Vagina (tissue), 2 donors: Measurements from ENCODE around the gene TCEAL3. TPM values are rescaled to one million over a fixed set of nuclear protein-coding genes. Genes with fewer than 3 reads are reported as not detected.

Source experiments
- DNase-seq, 2 donors: peaks; one replicate each; pipeline ENCODE4 v3.0.0-alpha.2; 2017; ENCODE audit errors: extremely low spot score in 2 of 2
- H3K27ac ChIP-seq: fragments of 200-600 bp; sonication (generic); one replicate; pipeline ENCODE4 v1.5.1; 2019
- H3K27me3 ChIP-seq: fragments of 200-600 bp; sonication (generic); one replicate; pipeline ENCODE4 v1.5.1; 2019
- H3K36me3 ChIP-seq, 2 donors: fragments of 200-600 bp; sonication (generic); one replicate each; pipeline ENCODE4 v1.5.1; 2017 to 2019
- H3K4me1 ChIP-seq: fragments of 200-600 bp; sonication (generic); one replicate; pipeline ENCODE4 v1.5.1; 2019
- H3K4me3 ChIP-seq, 2 donors: fragments of 200-600 bp; sonication (generic); 1 replicate in 1 of 2; 2 replicates in 1 of 2; pipeline ENCODE4 v1.5.1; 2016 to 2019
- H3K9me3 ChIP-seq: fragments of 200-600 bp; sonication (generic); one replicate; pipeline ENCODE4 v1.5.1; 2019
- POLR2A ChIP-seq, 2 donors: fragments of 450-650 bp; IDR thresholded peaks; one replicate each; pipeline ENCODE4 v1.6.1; 2017; ENCODE audit warnings: antibody characterized with exemption in 2 of 2, mild to moderate bottlenecking in 2 of 2, moderate library complexity in 2 of 2
- POLR2AphosphoS5 ChIP-seq, 2 donors: sonication (generic); formaldehyde crosslinking; IDR thresholded peaks; one replicate each; pipeline ENCODE4 v1.9.0; 2017; ENCODE audit warnings: antibody characterized with exemption in 2 of 2, mild to moderate bottlenecking in 2 of 2, low read depth in 1 of 2; ENCODE audit not compliant: insufficient read depth in 1 of 2
- intact Hi-C: fragments of 100-400 bp; cut with DNase I; formaldehyde crosslinking; loops from one replicate; pipeline ENCODE4 v1.15.1; 2023
- total RNA-seq: library from RNA; depleted of rRNA; stranded (reverse); fragments of >200 nt; gene quantifications from one replicate; pipeline ENCODE4 v1.2.3, GENCODE V29; 2016
- TF ChIP-seq, protein P1 (sequence below), 3 experiments: fragments of 450-650 bp in 2 of 3; fragments of 200-600 bp in 1 of 3; sonication (generic) in 1 of 3; IDR thresholded peaks; one replicate each; pipeline ENCODE4 v1.5.1; 2017 to 2019; ENCODE audit warnings: antibody characterized with exemption in 3 of 3, mild to moderate bottlenecking in 2 of 3, moderate library complexity in 2 of 3

The TCEAL3 gene
- total RNA-seq, 1 donor from 2014 or later = 32.7 TPM

DNA sequence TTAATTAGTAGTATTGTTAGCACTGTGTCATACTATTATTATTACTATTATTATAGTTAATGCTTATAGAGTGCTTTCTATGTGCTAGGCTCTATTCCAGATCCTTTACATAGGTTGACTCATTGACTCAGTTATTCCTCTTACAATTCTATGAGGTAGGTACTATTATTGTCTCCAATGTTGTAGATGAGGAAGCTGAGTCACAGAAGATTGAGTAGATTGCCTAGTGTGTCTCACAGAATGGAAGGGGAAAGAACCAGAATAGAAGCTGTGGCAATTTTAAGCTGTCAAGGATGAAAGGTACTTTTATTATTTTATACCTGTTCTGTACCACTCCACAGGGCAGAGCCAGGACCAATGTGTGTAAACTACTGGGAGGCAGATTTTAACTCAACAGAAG lies 19.1 kb downstream of the TCEAL3 start:
- Histone ChIP-seq H3K4me3 (no peak overlapping the region), H3K27me3 (no peaks in the 10 kb centered on the region), H3K4me1 (peaks cover 12% of the 10 kb centered on the region), H3K27ac (peak overlapping the region; percentile 98), H3K9me3 (no peaks in the 10 kb centered on the region), H3K36me3 (no peaks in the 10 kb centered on the region)
- intact Hi-C loops = loop anchor here (5.0 kb wide), 1 partner anchor 90 kb away; no protein-coding TSS in a partner anchor
- DNase-seq = no peak
- TF ChIP-seq, protein P1, sequence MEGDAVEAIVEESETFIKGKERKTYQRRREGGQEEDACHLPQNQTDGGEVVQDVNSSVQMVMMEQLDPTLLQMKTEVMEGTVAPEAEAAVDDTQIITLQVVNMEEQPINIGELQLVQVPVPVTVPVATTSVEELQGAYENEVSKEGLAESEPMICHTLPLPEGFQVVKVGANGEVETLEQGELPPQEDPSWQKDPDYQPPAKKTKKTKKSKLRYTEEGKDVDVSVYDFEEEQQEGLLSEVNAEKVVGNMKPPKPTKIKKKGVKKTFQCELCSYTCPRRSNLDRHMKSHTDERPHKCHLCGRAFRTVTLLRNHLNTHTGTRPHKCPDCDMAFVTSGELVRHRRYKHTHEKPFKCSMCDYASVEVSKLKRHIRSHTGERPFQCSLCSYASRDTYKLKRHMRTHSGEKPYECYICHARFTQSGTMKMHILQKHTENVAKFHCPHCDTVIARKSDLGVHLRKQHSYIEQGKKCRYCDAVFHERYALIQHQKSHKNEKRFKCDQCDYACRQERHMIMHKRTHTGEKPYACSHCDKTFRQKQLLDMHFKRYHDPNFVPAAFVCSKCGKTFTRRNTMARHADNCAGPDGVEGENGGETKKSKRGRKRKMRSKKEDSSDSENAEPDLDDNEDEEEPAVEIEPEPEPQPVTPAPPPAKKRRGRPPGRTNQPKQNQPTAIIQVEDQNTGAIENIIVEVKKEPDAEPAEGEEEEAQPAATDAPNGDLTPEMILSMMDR (IDR thresholded peaks at IDR 0.05) = no peak
- no peak for TF ChIP-seq POLR2A (IDR thresholded peaks at IDR 0.05)
- no peak for TF ChIP-seq POLR2AphosphoS5 (IDR thresholded peaks at IDR 0.05; ENCODE audit: insufficient read depth in 1 of 2, low read depth in 1 of 2)

DNA sequence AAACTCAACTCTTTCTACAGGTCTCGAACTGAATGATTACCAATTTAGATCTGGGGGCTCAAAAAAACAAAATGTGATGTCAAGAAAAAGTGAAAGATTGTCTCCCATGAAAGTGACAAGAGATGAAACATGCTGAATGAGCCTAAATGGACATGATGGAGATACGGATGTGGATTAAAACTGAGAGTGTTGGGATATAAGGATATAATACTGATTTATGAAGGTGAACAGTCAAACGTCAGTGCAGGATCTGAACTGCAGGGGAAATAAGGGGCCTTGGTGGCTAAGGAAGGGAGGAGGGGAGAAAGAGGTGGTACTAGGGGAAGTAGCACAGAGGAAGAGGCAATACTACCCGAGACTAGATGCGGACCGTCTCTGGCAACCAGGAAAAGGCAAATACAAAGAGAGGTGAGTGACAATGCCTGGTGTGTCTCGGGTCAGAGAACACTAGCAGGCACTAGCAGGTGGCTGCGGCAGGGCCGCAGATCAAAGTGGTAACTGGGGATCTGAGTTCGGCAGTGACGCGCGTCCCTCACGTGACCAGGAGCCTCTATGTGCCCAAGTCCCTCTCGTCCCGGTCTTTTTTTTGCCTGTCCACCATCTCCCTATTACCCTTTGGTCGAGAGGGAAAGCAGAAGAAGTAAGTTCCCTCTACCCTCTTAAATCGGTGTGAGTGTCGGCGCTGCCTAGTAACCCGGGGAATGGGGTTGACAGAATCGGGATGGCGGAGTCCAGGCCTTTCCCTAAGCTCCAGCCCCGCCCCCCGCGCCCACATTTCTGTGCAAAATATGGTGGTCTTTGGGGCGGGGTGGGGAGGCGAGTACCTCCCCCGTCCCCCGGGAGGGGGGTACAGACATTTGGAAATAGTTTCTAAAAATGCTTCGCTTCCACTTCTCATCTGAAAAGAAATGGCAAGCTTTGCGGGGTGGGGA lies 20.9 kb downstream of the TCEAL3 start, which contains the start of gene TCEAL1:
TSS of gene TCEAL1 (plus strand) at position 590 of the 932 bp plus-strand sequence. CDS start 942 bp downstream, outside the sequence.
- no peaks in the 10 kb centered on the region for H3K27me3 ChIP-seq
- no peaks in the 10 kb centered on the region for H3K36me3 ChIP-seq
- intact Hi-C loops = loop anchor here (5.0 kb wide), 1 partner anchor 91 kb away; no protein-coding TSS in a partner anchor
- peaks cover 12% of the 10 kb centered on the region for H3K4me1 ChIP-seq
- no peaks in the 10 kb centered on the region for H3K9me3 ChIP-seq
- DNase-seq = no peak
- peak within 1 kb of the TSS; percentile 59 to 69 for H3K4me3 ChIP-seq
- H3K27ac ChIP-seq = peak within 1 kb of the TSS; percentile 98
- TF ChIP-seq, protein P1 (IDR thresholded peaks at IDR 0.05) = no peak
- TF ChIP-seq POLR2AphosphoS5 (IDR thresholded peaks at IDR 0.05; ENCODE audit: insufficient read depth in 1 of 2, low read depth in 1 of 2) = peak in 1 of 2 donors; percentile 28
- peak in 1 of 2 donors; percentile 47 for TF ChIP-seq POLR2A (IDR thresholded peaks at IDR 0.05)

DNA sequence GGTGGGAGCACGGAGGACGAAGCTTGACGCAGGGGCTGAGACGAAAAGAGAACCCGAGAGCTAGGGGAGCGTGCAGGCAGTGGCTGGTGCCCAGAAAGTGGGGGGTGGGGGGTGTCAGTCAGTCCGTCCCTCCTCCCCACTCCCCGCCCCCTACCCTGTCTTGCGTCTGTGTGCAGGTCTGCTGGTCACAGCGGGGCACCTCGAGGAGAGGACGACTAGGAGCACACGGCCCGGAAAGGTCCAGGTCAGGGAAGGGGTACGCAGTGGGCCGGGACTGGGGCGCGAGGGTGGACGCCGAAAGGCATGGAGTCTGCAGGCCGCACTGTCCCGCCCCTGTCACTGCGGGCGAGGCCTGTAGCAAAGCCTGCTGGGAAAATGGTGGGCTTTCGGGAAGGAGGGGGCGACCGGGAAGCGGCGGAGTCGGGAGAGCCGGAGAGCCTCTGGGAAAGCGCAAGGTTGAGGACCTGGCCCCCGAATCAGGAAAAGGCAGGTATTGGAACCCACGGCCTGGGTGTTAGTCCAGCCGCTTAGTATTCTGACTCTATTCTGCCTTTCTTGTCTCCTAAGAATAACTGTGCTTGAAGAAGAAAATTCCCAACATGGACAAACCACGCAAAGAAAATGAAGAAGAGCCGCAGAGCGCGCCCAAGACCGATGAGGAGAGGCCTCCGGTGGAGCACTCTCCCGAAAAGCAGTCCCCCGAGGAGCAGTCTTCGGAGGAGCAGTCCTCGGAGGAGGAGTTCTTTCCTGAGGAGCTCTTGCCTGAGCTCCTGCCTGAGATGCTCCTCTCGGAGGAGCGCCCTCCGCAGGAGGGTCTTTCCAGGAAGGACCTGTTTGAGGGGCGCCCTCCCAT lies 21.8 kb downstream of the TCEAL3 start:
- H3K27me3 ChIP-seq = no peaks in the 10 kb centered on the region
- peak overlapping the region; percentile 59 to 69 for H3K4me3 ChIP-seq
- peaks cover 12% of the 10 kb centered on the region for H3K4me1 ChIP-seq
- TF ChIP-seq, protein P1 (IDR thresholded peaks at IDR 0.05) = no peak
- TF ChIP-seq POLR2AphosphoS5 (IDR thresholded peaks at IDR 0.05; ENCODE audit: insufficient read depth in 1 of 2, low read depth in 1 of 2) (peak in 1 of 2 donors; percentile 65), POLR2A (IDR thresholded peaks at IDR 0.05) (peak in 1 of 2 donors; percentile 14)
- intact Hi-C loops = loop anchor here (5.0 kb wide), 1 partner anchor 92 kb away; no protein-coding TSS in a partner anchor
- H3K9me3 ChIP-seq = no peaks in the 10 kb centered on the region
- no peak for DNase-seq
- peak overlapping the region; percentile 98 for H3K27ac ChIP-seq
- no peaks in the 10 kb centered on the region for H3K36me3 ChIP-seq

DNA sequence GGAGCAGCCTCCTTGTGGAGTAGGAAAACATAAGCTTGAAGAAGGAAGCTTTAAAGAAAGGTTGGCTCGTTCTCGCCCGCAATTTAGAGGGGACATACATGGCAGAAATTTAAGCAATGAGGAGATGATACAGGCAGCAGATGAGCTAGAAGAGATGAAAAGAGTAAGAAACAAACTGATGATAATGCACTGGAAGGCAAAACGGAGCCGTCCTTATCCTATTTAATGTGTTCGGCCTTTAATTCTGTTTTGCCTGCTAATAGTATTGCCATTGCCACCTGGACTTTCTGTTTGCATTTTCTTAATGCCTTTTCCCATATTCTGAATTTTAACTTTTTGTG lies 22.4 kb downstream of the TCEAL3 start:
- intact Hi-C loops = no loop called here
- peaks cover 10% of the 10 kb centered on the region for H3K4me1 ChIP-seq
- no peaks in the 10 kb centered on the region for H3K9me3 ChIP-seq
- TF ChIP-seq, protein P1 (IDR thresholded peaks at IDR 0.05) = no peak
- TF ChIP-seq POLR2A (IDR thresholded peaks at IDR 0.05) (no peak), POLR2AphosphoS5 (IDR thresholded peaks at IDR 0.05; ENCODE audit: insufficient read depth in 1 of 2, low read depth in 1 of 2) (no peak)
- no peaks in the 10 kb centered on the region for H3K27me3 ChIP-seq
- H3K36me3 ChIP-seq = no peaks in the 10 kb centered on the region
- DNase-seq = no peak
- H3K4me3 ChIP-seq = peak overlapping the region; percentile 59 to 69
- H3K27ac ChIP-seq = peak overlapping the region; percentile 98
